Lung (tissue), 12 donors: ENCODE measurements around the gene KIAA1755. TPM values are rescaled to one million over a fixed set of nuclear protein-coding genes. Genes with fewer than 3 reads are reported as not detected.

Experiments
- ATAC-seq: fragments of 200-7000 bp; cut with Tn5 transposase; one replicate; pipeline ENCODE4 v1.9.1; 2020; ENCODE audit warnings: moderate number of reproducible peaks; ENCODE audit not compliant: insufficient read depth, low FRiP score
- DNase-seq, 3 donors: peaks; one replicate each; pipeline ENCODE4 v3.0.0-alpha.2; 2013 to 2017
- H3K27ac ChIP-seq, 2 donors: one replicate each; pipeline ENCODE4 v1.5.1; 2013; ENCODE audit warnings: mild to moderate bottlenecking in 2 of 2, moderate library complexity in 2 of 2, control low read depth in 1 of 2, inconsistent platforms in 1 of 2, low read depth in 1 of 2, low read length in 1 of 2
- H3K27me3 ChIP-seq, 3 donors: one replicate each; pipeline ENCODE4 v1.5.1; 2013; ENCODE audit warnings: low read length in 2 of 3; ENCODE audit not compliant: control insufficient read depth in 3 of 3, insufficient read depth in 3 of 3
- H3K36me3 ChIP-seq, 4 donors: one replicate each; pipeline ENCODE4 v1.5.1; 2013; ENCODE audit warnings: low read length in 4 of 4, mild to moderate bottlenecking in 1 of 4, moderate library complexity in 1 of 4; ENCODE audit not compliant: control insufficient read depth in 4 of 4, insufficient read depth in 4 of 4
- H3K4me1 ChIP-seq, 5 donors: one replicate each; pipeline ENCODE4 v1.5.1; 2013; ENCODE audit warnings: low read length in 5 of 5, mild to moderate bottlenecking in 2 of 5, moderate library complexity in 1 of 5; ENCODE audit not compliant: control insufficient read depth in 5 of 5, insufficient read depth in 5 of 5
- H3K4me3 ChIP-seq: one replicate; pipeline ENCODE4 v1.5.1; 2013; ENCODE audit warnings: mild to moderate bottlenecking, control low read depth, moderate library complexity
- H3K9ac ChIP-seq, 2 donors: one replicate each; pipeline ENCODE4 v1.5.1; 2013; ENCODE audit warnings: low read length in 2 of 2, control low read depth in 1 of 2; ENCODE audit not compliant: insufficient read depth in 1 of 2
- H3K9me3 ChIP-seq, 4 donors: one replicate each; pipeline ENCODE4 v1.5.1; 2013; ENCODE audit warnings: low read length in 3 of 4, mild to moderate bottlenecking in 1 of 4, moderate library complexity in 1 of 4; ENCODE audit not compliant: control insufficient read depth in 4 of 4, insufficient read depth in 3 of 4
- WGBS, 2 donors: extraction: QIAGEN DNeasy Blood & Tissue Kit; methylation state at CpG; one replicate each; pipeline ENCODE4 v1.1.7; 2013; 5-methylcytosine and 5-hydroxymethylcytosine counted together
- polyA plus RNA-seq, 2 donors: library from polyadenylated mRNA; stranded (reverse); fragments of 200-250 nt; gene quantifications; one replicate each; pipeline ENCODE4 v1.2.1, GENCODE V29; 2013
- total RNA-seq, 2 donors: library from RNA; depleted of rRNA in 1 of 2; stranded (reverse); fragments of >200 nt in 1 of 2; gene quantifications; one replicate each; pipeline ENCODE4 v1.2.1, GENCODE V29; 2014 to 2021
- TF ChIP-seq, protein P1 (sequence below): IDR thresholded peaks from 2 replicates; pipeline ENCODE4 v1.5.1; 2012; ENCODE audit warnings: mild to moderate bottlenecking; ENCODE audit errors: control extremely low read depth, extremely low read depth
- donor health status: control.
- donor health status: control.
- donor health status: Bipolar disorder and iron deficiency.
- donor health status: healthy.
- donor health status: DM: yes; HTN: yes; CAD: no.

The KIAA1755 gene
- total and polyA plus RNA-seq, 4 donors = 0.33 to 2.0 (median 1.3) TPM

DNA sequence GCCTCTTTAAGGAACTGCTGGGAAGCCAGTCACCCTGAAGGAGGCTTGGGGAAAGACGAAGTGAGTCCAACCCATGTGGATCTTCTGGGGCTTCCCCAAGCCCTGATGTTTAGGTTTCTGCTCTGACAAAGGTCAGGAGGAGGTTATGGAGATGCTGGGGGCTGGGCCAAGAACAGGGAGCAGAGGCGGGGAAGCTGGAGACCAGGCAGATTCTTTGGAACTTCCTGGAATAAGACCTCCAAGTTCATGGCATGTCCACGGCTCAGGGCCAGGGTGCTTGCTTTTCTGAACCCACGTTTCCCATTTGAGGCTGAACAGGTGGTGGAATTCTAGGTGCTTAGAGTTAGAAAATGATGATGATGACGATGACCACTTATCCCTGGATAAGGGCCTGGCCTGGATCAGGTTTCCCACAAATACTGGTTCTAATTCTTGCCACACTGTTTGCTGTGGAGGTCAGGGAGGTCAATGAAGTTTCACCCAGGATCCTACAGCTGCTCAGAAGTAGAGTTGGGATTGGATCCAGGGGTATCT lies 65.5 kb downstream of the KIAA1755 start:
- TF ChIP-seq, protein P1, sequence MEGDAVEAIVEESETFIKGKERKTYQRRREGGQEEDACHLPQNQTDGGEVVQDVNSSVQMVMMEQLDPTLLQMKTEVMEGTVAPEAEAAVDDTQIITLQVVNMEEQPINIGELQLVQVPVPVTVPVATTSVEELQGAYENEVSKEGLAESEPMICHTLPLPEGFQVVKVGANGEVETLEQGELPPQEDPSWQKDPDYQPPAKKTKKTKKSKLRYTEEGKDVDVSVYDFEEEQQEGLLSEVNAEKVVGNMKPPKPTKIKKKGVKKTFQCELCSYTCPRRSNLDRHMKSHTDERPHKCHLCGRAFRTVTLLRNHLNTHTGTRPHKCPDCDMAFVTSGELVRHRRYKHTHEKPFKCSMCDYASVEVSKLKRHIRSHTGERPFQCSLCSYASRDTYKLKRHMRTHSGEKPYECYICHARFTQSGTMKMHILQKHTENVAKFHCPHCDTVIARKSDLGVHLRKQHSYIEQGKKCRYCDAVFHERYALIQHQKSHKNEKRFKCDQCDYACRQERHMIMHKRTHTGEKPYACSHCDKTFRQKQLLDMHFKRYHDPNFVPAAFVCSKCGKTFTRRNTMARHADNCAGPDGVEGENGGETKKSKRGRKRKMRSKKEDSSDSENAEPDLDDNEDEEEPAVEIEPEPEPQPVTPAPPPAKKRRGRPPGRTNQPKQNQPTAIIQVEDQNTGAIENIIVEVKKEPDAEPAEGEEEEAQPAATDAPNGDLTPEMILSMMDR = no peak
- Histone ChIP-seq H3K4me3 (no peak overlapping the region), H3K27ac (no peak overlapping the region), H3K4me1 (peaks cover 0 to 15% (median 6%) of the 10 kb centered on the region in 5 donors), H3K27me3 (no peaks in the 10 kb centered on the region), H3K9me3 (peaks cover 0 to 2% (median 0%) of the 10 kb centered on the region in 4 donors), H3K9ac (no peak overlapping the region), H3K36me3 (no peaks in the 10 kb centered on the region)
- DNase-seq (no peak), ATAC-seq (no peak)
- WGBS, 2 donors = 72 to 87% methylated on average over 5 of the region's 5 CpGs

DNA sequence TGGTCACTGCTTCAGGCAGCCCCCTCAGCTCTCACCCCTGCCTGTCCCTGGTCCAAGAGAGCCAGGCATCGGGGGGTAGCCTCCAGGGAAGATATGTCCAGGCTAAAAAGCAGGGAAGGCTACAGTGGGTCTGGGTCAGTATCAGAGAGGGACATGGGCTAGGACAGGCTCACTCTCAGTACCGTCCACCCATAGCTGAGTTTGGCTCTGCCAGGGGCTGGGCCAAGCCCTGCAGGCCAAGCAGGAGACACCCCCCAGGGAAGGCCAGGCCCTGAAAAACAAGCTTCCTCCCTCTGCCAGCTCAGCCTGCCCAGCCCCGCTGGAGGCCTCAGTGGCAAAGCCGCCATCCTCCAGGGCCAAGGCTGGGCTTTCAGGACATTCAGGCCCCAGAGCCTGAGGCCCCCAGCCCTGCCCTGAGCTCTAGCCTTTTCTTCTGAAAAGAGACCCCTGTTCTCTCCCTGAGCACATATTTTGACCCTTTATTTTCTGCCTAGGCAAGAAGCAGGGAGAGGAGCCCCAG lies 66.9 kb downstream of the KIAA1755 start:
- Histone ChIP-seq H3K4me3 (no peak overlapping the region), H3K27me3 (no peaks in the 10 kb centered on the region), H3K27ac (no peak overlapping the region), H3K4me1 (peaks cover 0 to 12% (median 3%) of the 10 kb centered on the region in 5 donors), H3K9me3 (peaks cover 0 to 2% (median 0%) of the 10 kb centered on the region in 4 donors), H3K36me3 (no peaks in the 10 kb centered on the region), H3K9ac (no peak overlapping the region)
- no peak for DNase-seq
- WGBS, 2 donors = 95 to 97% methylated on average over 4 of the region's 4 CpGs
- ATAC-seq = no peak
- TF ChIP-seq, protein P1 = no peak

DNA sequence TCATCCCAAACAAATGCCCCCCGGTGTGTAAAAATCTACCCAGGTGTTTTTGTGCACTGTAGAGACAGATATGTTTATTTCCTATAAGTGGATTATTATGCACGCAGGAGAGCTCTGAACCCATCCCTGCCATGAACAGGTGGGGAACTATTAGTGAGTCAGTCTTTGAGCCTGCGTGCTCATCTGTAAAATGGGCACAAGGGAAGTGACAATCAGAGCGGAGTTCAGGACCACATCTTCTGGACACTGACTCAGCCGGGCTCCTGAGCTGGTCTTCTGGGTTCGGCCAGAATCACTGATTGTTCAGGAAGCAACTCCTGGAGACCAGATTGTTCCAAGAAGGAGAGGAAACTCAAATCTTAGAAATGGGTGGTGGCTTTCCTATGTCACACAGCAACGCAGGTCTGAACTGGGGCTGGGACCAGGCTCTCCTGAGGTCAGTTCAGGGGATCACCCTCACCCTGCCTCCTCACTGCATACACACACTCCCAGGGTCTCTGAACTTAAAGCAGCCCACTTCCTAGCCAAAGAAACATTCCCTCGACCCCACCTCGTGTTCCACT lies 68.1 kb downstream of the KIAA1755 start:
- DNase-seq = no peak
- Histone ChIP-seq H3K4me3 (no peak overlapping the region), H3K27ac (no peak overlapping the region), H3K27me3 (no peaks in the 10 kb centered on the region), H3K9ac (no peak overlapping the region), H3K9me3 (no peaks in the 10 kb centered on the region), H3K4me1 (peaks cover 0 to 15% (median 3%) of the 10 kb centered on the region in 5 donors), H3K36me3 (no peaks in the 10 kb centered on the region)
- 80 to 94% methylated on average over 9 of the region's 9 CpGs for WGBS, 2 donors
- ATAC-seq = no peak
- TF ChIP-seq, protein P1 = no peak
